ENCODE data around the gene SEC14L5.

- TF ChIP-seq EZH2 (IDR thresholded peaks at IDR 0.05) = no peak
- no peak for TF ChIP-seq POLR2AphosphoS5 (IDR thresholded peaks at IDR 0.05; ENCODE audit: borderline replicate concordance, low read depth, low read length)
- no peak for TF ChIP-seq FOXP2 (optimal IDR thresholded peaks at IDR 0.05; ENCODE audit: control extremely low read depth, extremely low read length, insufficient read depth)
Measured at GRCh38 chr16:4933433-4933832, 24.7 kb upstream of the SEC14L5 start.

Measured in SK-N-MC (cell line).